Tibial nerve (tissue), 4 donors: ENCODE results near the gene SLCO3A1.

Experiments used
- EP300 ChIP-seq, 2 donors: sonication (generic); formaldehyde crosslinking; IDR thresholded peaks; one replicate each; pipeline ENCODE4 v1.6.1; 2017; ENCODE audit warnings: antibody characterized with exemption in 2 of 2, mild to moderate bottlenecking in 1 of 2
- POLR2A ChIP-seq, 2 donors: fragments of 450-650 bp; IDR thresholded peaks; one replicate each; pipeline ENCODE4 v1.6.1; 2017; ENCODE audit warnings: antibody characterized with exemption in 2 of 2, mild to moderate bottlenecking in 2 of 2, moderate library complexity in 2 of 2
- TF ChIP-seq, protein P1 (sequence below), 5 experiments: fragments of 200-600 bp in 3 of 5; fragments of 450-650 bp in 2 of 5; sonication (generic) in 3 of 5; IDR thresholded peaks; one replicate each; pipeline ENCODE4 v1.5.1; 2016 to 2019; ENCODE audit warnings: antibody characterized with exemption in 5 of 5, mild to moderate bottlenecking in 3 of 5, moderate library complexity in 2 of 5

DNA sequence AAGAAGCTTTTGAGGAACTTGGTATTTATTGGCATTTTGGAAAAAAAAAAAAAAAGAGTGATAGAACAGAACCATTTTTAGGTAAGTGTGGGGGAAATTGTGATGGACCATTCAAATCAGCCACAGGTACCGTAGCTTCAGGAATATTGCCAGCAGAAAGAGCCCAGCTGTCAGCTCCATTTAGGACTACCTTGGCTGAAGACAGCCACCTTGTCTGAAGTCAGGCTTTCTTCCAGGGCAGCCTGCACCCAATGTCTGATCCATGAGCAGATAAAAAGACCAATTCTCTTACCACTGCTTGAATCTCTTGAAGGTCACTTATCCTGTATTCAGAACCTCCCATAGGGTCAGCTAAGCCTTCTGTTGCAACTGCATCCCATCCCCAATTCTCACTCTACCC, 37.6 kb downstream of the SLCO3A1 start:
- TF ChIP-seq, protein P1, sequence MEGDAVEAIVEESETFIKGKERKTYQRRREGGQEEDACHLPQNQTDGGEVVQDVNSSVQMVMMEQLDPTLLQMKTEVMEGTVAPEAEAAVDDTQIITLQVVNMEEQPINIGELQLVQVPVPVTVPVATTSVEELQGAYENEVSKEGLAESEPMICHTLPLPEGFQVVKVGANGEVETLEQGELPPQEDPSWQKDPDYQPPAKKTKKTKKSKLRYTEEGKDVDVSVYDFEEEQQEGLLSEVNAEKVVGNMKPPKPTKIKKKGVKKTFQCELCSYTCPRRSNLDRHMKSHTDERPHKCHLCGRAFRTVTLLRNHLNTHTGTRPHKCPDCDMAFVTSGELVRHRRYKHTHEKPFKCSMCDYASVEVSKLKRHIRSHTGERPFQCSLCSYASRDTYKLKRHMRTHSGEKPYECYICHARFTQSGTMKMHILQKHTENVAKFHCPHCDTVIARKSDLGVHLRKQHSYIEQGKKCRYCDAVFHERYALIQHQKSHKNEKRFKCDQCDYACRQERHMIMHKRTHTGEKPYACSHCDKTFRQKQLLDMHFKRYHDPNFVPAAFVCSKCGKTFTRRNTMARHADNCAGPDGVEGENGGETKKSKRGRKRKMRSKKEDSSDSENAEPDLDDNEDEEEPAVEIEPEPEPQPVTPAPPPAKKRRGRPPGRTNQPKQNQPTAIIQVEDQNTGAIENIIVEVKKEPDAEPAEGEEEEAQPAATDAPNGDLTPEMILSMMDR (IDR thresholded peaks at IDR 0.05), result no peak
- TF ChIP-seq EP300 (IDR thresholded peaks at IDR 0.05) (no peak), POLR2A (IDR thresholded peaks at IDR 0.05) (no peak)
